Measurements from ENCODE around the gene GABRB3. TPM values are rescaled to one million over a fixed set of nuclear protein-coding genes. Genes with fewer than 3 reads are reported as not detected.

GABRB3 gene
- total RNA-seq, 2 experiments from 2014 or later, result 0.16 TPM; not detected in 1

DNA sequence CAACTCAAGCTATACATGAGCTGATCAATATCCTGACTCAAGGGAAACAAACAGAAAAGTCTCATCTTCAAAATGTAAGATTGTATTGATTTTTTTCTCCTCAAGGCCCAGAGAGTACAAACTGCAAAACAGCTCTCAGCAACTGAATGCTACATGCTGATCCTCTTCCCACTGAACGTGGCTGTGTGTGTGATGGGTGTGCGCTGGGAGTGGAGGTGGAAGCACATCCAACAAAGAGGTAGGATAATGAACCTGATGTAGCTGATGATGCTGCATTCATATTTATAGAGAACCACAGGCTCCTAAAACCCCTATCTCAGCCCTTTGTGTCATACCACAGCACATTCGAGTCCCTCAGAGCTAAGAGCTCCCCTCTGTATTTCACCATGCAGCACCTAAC is 56.8 kb downstream of the GABRB3 start:
- DNase-seq (no peak), ATAC-seq (no peak)
- Mint-ChIP-seq H3K36me3 (ENCODE audit: low read depth) (no peaks in the 10 kb centered on the region), H3K27ac (no peak overlapping the region), H3K4me1 (ENCODE audit: low read depth) (no peaks in the 10 kb centered on the region), H3K4me3 (no peak overlapping the region), H3K9me3 (peaks cover 11% of the 10 kb centered on the region), H3K27me3 (no peaks in the 10 kb centered on the region)
- intact Hi-C loops (cut with micrococcal nuclease), result no loop called here
- TF ChIP-seq, protein P1, sequence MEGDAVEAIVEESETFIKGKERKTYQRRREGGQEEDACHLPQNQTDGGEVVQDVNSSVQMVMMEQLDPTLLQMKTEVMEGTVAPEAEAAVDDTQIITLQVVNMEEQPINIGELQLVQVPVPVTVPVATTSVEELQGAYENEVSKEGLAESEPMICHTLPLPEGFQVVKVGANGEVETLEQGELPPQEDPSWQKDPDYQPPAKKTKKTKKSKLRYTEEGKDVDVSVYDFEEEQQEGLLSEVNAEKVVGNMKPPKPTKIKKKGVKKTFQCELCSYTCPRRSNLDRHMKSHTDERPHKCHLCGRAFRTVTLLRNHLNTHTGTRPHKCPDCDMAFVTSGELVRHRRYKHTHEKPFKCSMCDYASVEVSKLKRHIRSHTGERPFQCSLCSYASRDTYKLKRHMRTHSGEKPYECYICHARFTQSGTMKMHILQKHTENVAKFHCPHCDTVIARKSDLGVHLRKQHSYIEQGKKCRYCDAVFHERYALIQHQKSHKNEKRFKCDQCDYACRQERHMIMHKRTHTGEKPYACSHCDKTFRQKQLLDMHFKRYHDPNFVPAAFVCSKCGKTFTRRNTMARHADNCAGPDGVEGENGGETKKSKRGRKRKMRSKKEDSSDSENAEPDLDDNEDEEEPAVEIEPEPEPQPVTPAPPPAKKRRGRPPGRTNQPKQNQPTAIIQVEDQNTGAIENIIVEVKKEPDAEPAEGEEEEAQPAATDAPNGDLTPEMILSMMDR (IDR thresholded peaks at IDR 0.05), result no peak
- POLR2A ChIA-PET, result no interaction called here
- CTCF ChIA-PET, result no interaction called here

DNA sequence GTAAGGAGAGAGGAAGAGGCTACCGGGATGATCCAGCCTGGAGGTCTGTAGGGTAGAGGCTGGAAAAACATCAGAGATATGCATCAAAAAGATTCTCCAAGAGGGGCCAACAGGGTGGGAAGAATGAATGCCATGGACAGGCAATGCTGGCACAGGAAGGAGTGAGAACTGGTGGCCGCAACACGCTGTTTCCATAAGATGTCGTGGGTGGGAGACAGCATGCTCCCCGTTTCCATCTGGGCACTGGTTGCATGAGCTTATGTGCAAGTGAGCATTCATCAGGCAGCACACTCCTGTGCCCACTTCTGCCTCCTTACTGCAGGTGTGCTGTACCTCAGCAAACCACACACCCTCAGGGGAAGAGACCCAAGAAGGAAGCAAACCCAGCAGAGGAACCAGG is 59.4 kb downstream of the GABRB3 start:
- TF ChIP-seq, protein P1 (IDR thresholded peaks at IDR 0.05), result no peak
- ChIA-PET CTCF (no interaction called here), POLR2A (no interaction called here)
- DNase-seq (no peak), ATAC-seq (no peak)
- Mint-ChIP-seq H3K36me3 (ENCODE audit: low read depth) (no peaks in the 10 kb centered on the region), H3K9me3 (peaks cover 15% of the 10 kb centered on the region), H3K4me3 (no peak overlapping the region), H3K27ac (no peak overlapping the region), H3K27me3 (no peaks in the 10 kb centered on the region), H3K4me1 (ENCODE audit: low read depth) (no peaks in the 10 kb centered on the region)
- intact Hi-C loops (cut with micrococcal nuclease), result no loop called here

DNA sequence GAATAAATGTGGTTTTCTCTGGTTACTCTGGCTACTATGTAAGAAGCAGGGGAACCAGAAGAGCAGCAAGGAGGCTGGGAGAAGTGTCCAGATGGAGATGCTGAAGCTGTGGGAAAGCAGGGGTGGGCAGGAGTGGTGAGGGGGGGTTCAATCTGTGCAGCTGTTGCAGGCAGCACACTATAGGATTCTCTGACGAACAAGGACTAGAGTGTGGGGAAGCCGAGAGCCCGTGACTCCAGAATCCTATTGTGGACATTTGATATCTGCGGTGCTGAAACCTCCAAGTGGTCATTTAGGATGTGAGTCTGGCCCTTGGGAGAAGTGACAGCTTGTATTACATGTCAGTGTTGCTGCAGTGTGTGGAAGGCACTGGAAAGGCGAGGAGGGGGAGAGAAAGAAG is 60.5 kb downstream of the GABRB3 start:
- H3K27me3 Mint-ChIP-seq, result no peaks in the 10 kb centered on the region
- intact Hi-C loops (cut with micrococcal nuclease), result no loop called here
- no peaks in the 10 kb centered on the region for H3K4me1 Mint-ChIP-seq (ENCODE audit: low read depth)
- ChIA-PET CTCF (no interaction called here), POLR2A (no interaction called here)
- no peaks in the 10 kb centered on the region for H3K36me3 Mint-ChIP-seq (ENCODE audit: low read depth)
- DNase-seq, result no peak
- H3K4me3 Mint-ChIP-seq, result no peak overlapping the region
- H3K9me3 Mint-ChIP-seq, result peaks cover 12% of the 10 kb centered on the region
- no peak overlapping the region for H3K27ac Mint-ChIP-seq
- no peak for ATAC-seq
- TF ChIP-seq, protein P1 (IDR thresholded peaks at IDR 0.05), result no peak

- Mint-ChIP-seq H3K9me3 (peaks cover 9% of the 10 kb centered on the region), H3K27me3 (no peaks in the 10 kb centered on the region), H3K27ac (no peak overlapping the region), H3K4me3 (no peak overlapping the region), H3K4me1 (ENCODE audit: low read depth) (no peaks in the 10 kb centered on the region), H3K36me3 (ENCODE audit: low read depth) (no peaks in the 10 kb centered on the region)
- intact Hi-C loops (cut with micrococcal nuclease), result no loop called here
- TF ChIP-seq, protein P1 (IDR thresholded peaks at IDR 0.05), result no peak
- POLR2A ChIA-PET, result no interaction called here
- CTCF ChIA-PET, result no interaction called here
- ATAC-seq (no peak), DNase-seq (no peak)
These were observed 61.4 kb downstream of the GABRB3 start for GRCh38 chr15:26711445-26711844.

GRCh38 chr15:26702381-26702780 is 70.5 kb downstream of the GABRB3 start:
- Mint-ChIP-seq H3K36me3 (ENCODE audit: low read depth) (no peaks in the 10 kb centered on the region), H3K4me1 (ENCODE audit: low read depth) (no peaks in the 10 kb centered on the region), H3K4me3 (no peak overlapping the region), H3K27me3 (no peaks in the 10 kb centered on the region), H3K9me3 (peaks cover 6% of the 10 kb centered on the region), H3K27ac (no peak overlapping the region)
- ATAC-seq, result no peak
- TF ChIP-seq, protein P1 (IDR thresholded peaks at IDR 0.05), result no peak
- POLR2A ChIA-PET, result no interaction called here
- DNase-seq, result no peak
- CTCF ChIA-PET, result no interaction called here
- intact Hi-C loops (cut with micrococcal nuclease), result no loop called here

Measured in activated CD8-positive, alpha-beta T cell treated with anti-CD3 and anti-CD28 coated beads for 36 hours (primary cell).